Gastroesophageal sphincter (tissue), 3 donors: ENCODE results near the gene FIGN.

ENCODE experiments used
- CTCF ChIP-seq, 4 experiments: fragments of 200-600 bp in 2 of 4; fragments of 450-650 bp in 2 of 4; sonication (generic) in 1 of 4; IDR thresholded peaks; one replicate each; pipeline ENCODE4 v1.5.1; 2017 to 2019; ENCODE audit warnings: antibody characterized with exemption in 4 of 4, mild to moderate bottlenecking in 2 of 4, moderate library complexity in 2 of 4
- EP300 ChIP-seq: sonication (generic); formaldehyde crosslinking; IDR thresholded peaks from one replicate; pipeline ENCODE4 v1.6.1; 2017; ENCODE audit warnings: antibody characterized with exemption, mild to moderate bottlenecking
- POLR2A ChIP-seq, 2 donors: fragments of 450-650 bp; IDR thresholded peaks; one replicate each; pipeline ENCODE4 v1.6.1; 2017; ENCODE audit warnings: antibody characterized with exemption in 2 of 2, mild to moderate bottlenecking in 2 of 2, moderate library complexity in 1 of 2
- POLR2AphosphoS5 ChIP-seq: sonication (generic); formaldehyde crosslinking; IDR thresholded peaks from one replicate; pipeline ENCODE4 v1.6.1; 2017; ENCODE audit warnings: antibody characterized with exemption

- TF ChIP-seq CTCF (IDR thresholded peaks at IDR 0.05) (no peak), POLR2AphosphoS5 (no peak), POLR2A (IDR thresholded peaks at IDR 0.05) (no peak), EP300 (no peak)
Measured at GRCh38 chr2:163652751-163653150, 83.1 kb downstream of the FIGN start.
